HG02642 (cell line): Measurements from ENCODE around the gene NANOS1.
"Not testable (repeated sequence)": the region's sequence is repeated elsewhere in the genome, so short reads cannot be mapped to it uniquely, and the experiment has no call there.

Source experiments
- ATAC-seq: cut with Tn5 transposase; IDR thresholded peaks from one replicate; pipeline ENCODE4 v1.9.1; 2021; ENCODE audit warnings: mild to moderate bottlenecking; ENCODE audit not compliant: unreplicated experiment, poor library complexity

Gene NANOS1

DNA sequence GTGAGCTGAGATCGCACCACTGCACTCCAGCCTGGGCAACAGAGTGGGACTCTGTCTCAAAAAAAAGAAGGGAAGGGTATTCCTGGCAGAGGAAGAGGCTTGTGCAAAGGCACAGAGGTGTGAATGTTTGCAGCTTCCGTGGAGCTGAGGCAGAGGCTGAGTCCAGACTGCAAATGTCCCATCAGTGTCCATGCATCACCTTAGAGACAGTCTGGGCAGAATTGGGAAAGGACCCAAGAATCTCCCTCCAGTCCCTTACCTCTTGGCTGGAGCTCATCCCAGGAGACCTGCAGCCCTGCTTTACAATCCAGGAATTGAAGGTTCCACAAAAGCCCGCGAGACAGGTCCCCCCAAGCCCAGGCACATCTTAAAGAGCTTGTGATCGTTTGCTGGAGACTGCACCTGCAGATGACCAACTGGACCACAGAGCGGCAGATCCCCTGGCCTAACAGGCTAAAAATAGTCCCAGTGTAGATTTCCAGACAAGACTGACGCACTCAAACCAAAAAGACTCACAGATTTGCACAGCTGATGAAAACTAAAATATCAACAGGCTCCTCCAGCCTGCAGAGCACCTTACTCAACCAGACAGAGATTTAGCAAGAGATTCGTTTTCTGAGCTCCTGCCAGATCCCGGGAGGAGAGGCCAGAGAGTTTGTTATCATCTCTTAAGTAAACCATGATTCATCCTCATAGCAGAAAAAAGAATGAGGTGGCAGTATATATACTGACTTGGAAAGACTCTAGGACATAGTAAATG lies 22.9 kb upstream of the NANOS1 start:
- ATAC-seq = no peak

DNA sequence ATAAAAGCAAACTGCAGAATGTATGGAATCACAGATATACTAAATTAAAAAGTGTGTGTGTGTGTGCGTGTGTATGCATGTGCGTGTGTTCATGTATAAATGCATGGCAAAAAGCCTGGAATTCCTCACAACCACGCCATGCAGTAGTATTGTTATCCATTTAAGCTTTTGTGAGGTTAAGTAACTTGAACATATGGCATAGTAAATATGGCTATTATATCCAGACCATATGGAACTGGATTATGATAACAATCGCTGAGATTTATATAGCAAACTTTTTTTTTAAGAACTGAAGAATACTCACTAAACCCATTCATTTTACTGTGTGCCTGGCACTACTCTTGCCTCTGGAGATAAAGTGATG lies 22.3 kb upstream of the NANOS1 start:
- ATAC-seq = no peak

DNA sequence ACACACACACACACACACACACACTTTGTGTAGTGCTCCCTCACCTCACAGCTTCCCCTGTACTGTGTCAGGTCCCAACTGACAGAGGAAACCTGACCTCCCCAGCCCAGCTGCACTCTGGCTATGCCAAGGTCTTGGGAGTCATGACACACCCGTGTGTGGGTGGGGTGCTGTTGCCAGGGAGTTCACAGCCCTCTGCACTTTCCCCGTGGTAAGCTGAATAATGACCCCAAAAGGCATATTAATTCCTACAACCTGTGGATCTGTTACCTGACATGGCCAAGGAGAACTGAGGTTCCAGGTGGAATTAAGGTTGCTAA lies 8.9 kb upstream of the NANOS1 start:
- no peak for ATAC-seq

DNA sequence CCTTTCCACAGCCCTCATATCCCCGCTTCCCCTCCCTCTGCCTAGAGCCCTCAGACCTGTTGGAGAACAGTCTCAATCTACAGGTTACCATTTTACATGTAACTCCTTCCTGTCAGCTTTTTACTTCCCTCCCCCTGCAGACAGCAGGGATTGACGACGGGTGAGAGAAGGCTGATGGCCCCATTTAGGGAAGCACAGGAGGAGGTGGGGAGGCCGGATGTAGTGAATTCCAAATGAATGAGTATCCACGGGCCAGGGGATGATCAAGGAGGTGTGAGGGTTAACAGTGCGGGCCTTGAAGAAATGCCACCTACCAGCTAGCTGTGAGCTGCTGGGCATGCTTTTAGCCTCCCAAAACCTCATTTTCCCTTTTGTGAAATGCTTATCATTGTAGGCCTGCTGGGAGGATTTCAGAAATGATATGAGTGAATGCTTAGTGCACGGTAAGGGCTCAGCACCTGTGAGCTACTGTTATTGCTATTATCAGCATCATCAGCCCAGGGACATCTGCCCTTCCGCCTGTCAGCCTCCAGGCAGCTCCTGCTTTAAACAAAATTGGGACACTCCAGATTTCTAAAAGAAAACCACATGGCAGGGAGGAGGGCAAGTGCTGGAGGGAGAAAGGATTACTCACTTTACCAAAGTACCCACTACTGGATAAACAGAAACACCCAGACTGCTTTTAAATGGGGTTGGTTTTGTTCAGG lies 6.5 kb upstream of the NANOS1 start:
- ATAC-seq = no peak

DNA sequence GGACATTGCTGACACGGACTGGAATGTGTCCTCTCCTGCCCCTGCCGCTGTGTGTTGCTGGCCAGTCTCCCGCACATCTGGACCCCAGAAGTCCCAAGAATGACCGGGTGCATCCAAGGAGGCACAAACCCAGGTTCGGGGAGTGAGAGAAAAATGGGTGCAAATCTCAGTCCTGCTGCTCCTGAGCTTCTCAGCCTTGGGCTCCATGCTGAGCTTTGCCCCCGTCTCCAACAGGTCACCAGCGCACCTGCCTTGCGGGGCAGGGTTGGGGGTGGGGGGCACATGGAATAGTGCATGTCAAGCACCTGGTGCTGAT lies 6.0 kb upstream of the NANOS1 start:
- no peak for ATAC-seq

DNA sequence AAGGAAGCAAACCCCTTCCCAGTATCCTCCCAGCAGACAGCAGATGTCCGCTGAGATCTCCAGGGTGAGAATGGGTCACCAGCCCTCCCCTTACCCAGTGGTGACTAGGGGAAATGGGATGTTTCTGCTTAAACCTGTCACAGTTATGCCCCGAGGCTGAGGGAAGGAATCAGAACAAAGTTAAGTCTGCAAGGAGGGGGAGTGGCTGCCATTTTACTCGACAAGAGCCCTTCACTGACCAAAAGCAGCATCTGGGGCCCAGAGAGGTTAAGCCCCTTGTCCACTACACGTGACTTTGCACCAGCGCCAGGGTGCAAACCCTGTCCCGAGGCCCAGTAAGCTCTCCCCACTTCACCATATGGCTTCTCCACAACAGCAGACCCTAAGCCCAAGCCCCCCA lies 4.6 kb upstream of the NANOS1 start:
- ATAC-seq = no peak

DNA sequence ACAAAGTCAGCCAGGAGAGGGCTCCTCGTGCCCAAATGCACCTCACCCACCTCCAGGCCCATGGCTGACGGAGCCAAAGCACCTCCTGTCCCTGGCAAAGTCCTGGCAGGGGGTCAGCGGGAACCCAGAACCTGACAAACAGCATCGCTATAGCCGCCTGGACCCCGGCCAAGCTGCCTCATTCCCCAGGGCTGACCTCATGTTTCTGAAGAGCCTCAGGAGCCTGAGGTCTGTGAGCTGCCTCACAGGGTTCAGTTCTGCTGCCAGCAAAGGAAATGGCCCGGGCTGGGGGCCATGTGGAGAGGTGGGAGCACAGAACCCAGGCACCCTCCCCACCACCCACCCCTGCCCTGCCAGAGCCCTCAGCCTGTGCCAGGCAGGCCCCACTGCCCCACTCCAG lies 4.2 kb upstream of the NANOS1 start:
- no peak for ATAC-seq

DNA sequence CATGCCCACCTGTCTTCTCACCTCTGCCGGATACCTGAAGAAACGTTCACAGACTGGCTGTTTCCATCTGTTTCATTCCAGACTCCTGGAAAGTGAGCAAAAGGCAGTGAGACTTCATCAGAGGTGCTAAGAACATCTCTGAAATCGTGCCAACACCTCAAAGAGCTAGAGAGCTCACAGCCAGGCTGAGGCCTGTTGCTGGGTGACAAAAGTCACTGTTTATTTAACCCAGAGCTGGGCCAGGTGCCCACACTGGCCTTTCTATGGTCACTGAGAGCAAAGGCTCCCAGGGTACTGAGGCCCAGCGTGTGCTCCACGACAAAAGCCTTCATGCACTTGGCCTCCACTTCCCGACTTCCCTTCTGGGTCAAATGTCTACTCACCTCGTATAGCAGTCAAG lies 3.7 kb upstream of the NANOS1 start:
- ATAC-seq = no peak

DNA sequence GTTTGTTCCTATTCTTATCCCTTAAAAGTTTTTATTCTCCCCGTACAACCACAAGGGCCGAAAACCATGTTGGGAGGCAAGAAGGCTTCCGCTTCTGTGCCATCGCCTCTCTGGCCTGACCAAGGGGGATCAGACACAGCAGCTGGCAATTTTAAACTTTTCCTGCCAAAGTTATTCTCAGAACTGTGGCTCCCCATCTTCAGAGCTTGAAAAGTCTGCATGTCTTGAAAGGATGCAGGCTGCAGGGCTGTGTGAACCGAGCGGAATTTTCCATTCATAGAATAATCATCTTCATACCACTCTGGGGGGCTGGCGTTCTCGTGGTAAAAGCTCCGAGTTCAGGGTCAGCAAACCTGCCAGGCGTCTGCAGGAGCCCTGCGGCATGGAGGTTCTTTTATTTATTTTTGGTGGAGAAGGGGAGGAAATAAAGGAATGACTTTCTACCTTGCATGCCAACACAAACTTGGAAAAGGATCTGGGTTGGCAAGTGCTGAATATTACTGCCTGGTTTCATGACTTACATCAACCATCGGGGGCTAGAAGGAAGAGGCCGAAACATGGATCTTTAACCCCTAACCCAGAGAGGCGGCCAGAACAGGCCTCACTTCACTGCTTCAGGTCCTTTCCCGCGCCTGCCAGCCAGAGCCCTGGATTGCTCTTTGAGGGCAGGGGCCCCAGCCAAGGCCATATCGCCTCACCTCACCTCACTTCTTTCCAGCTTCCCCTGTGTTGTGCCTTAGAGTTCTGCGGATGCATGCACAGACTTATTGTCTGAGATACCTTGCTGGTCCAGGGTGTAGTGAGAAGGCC lies 3.0 kb upstream of the NANOS1 start:
- no peak for ATAC-seq

DNA sequence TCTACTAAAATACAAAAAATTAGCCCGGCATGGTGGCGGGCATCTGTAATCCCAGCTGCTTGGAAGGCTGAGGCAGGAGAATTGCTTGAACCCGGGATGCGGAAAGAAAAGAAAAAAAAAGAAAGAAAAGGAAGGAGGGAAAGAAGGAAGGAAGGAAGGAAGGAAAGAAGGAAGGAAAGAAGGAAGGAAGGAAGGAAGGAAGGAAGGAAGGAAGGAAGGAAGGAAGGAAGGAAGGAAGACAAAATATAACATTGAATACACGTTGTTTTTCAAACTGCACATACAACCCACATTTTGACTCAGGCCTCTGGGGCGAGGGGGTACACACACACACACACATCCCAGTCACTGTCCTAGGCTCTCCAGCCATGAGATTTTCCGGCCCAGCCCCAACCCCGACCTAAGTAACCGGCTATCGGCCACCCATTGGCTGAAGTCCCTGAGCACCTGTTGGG lies 1.0 kb upstream of the NANOS1 start:
- not testable (repeated sequence) for ATAC-seq

DNA sequence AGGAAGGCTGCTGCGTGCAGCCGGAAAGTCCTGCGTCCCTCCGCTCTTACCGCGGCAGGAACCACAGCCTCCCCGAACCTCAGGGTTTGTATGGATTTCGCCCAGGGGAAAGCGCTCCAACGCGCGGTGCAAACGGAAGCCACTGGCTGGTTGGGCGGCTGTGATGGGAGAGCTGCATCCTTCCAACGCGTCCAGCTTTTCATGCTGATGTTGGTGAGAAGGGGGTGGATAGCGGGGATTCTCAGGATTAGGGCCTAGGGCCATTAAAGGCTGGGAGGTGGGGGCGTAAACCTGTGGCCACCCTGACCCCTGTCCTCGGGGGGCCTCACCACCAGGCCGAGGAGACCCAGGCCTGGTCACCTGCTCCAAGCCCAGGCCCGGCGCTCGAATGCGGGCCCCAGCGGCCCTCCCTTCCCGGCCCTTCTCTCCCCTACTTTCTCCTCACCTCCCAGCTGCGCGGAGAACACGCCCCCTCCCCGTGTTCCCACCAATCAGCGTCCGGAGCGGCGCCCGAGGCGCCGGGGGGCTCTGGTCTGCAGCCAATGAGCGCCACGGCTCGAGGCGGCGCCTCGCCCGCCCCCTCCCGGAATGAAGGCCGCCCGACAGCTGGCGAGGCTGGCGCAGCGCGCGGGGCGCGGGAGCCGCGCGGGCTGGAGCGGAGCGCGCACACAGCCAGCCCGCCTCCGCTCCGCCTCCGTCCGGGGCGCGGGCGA lies 458 bp upstream of the NANOS1 start:
- peak; percentile 71 for ATAC-seq

DNA sequence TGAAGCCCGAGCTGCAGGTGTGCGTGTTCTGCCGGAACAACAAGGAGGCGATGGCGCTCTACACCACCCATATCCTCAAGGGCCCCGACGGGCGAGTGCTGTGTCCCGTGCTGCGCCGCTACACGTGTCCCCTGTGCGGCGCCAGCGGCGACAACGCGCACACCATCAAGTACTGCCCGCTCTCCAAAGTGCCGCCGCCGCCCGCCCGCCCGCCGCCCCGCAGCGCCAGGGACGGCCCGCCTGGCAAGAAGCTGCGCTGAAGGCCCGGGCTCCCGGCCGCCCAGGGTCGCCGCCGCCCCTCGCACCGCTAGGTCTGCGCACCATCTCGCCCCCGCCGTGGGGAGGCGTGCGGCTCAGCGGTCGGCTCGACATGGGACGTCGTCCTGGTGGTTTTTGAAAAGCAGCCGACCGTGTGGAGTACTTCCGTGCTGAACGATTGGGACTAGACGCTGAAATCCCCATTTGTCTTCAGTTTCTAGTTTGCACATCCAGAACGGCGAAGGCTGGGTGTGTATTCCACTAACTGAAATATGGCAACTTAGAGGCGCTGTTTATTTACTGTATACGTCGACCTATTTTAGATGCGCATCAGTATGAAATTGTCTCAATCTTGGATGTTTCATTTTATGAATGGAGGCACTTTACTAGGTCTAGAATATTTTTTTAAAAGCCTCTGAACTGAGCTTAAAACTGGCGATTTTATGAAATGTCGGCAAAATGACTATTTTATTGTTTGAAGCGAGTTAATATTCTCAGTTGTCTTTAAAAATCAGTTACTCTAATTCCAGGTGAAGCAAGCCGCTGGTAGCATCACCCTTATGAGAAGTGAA lies 1.1 kb downstream of the NANOS1 start:
- ATAC-seq = peak; percentile 55

DNA sequence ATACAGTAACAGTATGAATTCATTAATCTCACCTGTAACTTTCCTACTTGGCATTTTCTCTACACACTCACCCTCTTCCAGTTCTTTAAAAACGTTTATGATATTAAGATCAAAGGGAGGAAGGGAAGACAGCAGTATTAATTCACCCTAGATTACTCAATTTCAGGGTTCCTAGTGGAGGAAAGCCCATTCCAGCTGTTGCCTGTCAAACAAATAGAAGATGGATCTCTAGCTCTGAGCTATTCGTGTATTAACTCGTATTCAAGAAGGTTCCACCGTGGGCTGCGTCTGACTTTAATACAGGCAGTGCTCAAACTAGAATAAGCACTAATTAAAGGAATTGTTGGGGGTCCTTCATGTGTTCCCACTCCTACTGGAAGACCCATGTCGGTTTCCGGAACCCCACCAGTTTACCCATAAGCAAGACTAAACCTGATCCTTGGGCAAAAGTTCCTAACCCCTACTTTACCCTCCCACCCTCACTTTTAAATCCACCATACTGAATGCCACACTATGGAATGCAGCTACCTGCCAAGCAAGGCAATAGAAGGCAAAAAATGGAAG lies 2.1 kb downstream of the NANOS1 start:
- no peak for ATAC-seq

DNA sequence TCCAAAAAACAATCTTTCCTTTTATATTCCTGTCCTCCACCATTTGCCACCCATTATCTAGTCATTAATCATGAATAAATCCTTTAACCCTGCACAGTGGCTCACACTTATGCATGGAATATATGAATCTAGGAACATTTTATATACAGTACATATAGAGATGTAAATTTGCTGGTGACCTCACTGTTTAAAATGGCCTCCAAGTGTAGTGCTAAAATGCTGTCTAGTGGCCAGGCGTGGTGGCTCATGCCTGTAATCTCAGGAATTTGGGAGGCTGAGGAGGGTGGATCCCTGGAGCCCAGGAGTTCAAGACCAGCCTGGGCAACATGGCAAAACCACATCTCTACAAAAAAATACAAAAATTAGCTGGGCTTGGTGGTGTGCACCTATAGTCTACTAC lies 9.6 kb downstream of the NANOS1 start:
- ATAC-seq = no peak

DNA sequence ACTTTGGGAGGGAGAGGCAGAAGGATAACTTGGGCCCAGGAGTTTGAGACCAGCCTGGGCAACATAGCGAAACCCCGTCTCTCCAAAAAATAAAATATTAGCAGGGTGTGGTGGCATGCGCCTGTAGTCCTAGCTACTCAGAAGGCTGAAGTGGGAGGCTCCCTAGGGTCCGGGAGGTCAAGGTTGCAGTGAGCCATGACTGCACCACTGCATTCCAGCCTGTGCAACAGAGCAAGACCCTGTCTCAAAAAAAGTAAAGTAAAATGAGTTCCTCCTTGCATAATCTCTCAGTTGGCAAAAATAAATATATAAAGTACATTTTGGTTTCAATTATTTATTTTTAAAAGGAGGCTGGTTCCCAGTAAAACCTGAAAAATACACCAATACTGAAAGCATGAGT lies 11.8 kb downstream of the NANOS1 start:
- no peak for ATAC-seq

DNA sequence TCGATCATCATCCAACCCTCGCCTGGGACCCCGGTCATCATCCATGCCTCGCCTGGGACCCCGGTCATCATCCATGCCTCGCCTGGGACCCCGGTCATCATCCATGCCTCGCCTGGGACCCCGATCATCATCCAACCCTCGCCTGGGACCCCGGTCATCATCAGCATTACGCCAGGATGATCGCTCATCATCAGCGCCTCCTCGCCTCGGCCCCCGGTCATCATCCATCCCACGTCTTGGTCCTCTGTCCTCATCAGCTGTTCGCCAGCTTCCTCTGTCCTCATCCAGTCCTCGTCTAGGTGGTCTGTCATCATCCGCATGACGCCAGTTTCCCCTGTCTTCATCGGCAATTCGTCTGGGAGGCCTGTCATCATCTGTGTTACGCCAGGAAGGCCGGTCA lies 12.7 kb downstream of the NANOS1 start:
- no peak for ATAC-seq

DNA sequence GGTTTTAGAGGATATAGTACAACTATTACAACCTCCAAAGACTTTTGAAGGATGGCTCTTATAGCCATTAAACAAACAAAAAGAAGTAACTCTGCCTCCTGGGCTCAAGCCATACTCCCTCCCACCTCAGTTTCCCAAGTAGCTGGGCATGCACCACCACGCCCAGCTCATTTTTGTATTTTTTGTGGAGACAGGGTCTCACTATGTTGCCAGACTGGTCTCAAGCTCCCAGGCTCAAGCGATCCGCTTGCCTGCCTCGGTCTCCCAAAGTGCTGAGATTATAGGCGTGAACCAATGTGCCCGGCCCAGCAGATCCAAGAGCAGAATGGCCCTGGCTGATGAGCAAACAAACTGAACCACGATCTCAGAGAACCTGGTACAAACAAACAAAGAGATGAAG lies 16.0 kb downstream of the NANOS1 start:
- no peak for ATAC-seq

DNA sequence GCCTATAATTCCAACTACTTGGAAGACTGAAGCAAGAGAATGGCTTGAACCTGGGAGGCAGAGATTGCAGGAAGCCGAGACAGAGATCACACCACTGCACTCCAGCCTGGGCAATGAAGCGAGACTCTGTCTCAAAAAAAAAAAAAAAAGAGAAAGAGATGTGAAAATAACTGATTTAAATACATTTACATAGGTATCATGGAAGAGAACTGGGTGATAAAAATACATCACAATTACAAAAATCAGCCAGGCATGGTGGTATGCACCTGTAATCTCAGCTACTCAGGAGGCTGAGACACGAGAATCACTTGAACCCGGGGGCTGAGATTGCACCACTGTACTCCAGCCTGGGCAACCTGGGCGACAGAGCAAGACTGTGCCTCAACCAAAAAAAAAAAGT lies 19.8 kb downstream of the NANOS1 start:
- no peak for ATAC-seq

DNA sequence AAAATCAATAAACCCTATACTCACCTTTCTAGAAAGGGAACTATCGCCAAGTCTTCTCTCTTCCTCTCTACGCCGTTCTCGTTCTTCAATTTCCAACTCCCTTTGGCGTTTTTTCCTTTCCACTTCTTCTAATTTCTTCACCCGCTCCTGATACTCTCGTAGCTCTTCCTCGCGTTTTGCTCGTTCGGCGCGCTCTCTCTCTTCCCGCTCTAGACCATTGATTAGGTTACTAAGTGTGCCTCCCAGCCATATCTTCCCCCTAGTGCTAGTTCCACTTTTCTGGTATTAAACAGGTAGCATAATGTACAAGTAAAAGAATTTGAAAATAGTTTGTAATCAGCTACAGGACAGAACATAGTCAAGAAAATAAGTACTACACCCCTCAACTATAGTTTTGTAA lies 20.3 kb downstream of the NANOS1 start:
- ATAC-seq = no peak

DNA sequence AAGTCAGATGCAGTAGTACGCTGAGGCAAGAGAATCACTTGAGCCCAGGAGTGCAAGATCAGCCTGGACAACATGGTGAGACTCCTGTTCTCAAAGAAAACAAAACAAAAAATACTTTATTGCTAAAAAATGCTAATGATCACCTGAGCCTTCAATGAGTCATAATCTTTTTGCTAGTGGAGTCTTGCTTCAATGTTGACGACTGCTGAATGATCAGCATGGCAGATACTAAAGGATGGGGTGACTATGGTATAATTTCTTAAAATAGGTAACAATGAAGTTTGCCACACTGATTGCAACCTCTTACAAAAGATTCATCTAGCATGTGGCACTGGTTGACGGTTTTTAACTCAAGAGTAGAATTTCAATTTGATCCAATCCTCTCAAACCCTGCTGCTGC lies 22.3 kb downstream of the NANOS1 start:
- ATAC-seq = no peak
